BJ (cell line): ENCODE measurements around the gene NELL2. TPM values are rescaled to one million over a fixed set of nuclear protein-coding genes. Genes with fewer than 3 reads are reported as not detected.
"Not testable (repeated sequence)": the region's sequence is repeated elsewhere in the genome, so short reads cannot be mapped to it uniquely, and the experiment has no call there.

Source experiments
- CTCF ChIA-PET: fragments of 350-600 bp; formaldehyde crosslinking; extraction: SDS; loops from one replicate; lab custom pipeline; 2021; ENCODE audit warnings: antibody characterized with exemption, inconsistent platforms; lab: Yijun Ruan, JAX
- POLR2A ChIA-PET: fragments of 300-600 bp; sonication (Branson Sonifier 250); formaldehyde crosslinking; extraction: SDS; loops from one replicate; lab custom pipeline; 2021; ENCODE audit warnings: antibody characterized with exemption; lab: Charles Lee
- DNase-seq: peaks from one replicate; pipeline ENCODE4 v3.0.0-alpha.2; 2011; ENCODE audit warnings: low read depth
- H3K27me3 ChIP-seq: 2 replicates; pipeline ENCODE4 v1.6.0; 2011; ENCODE audit warnings: low read length; ENCODE audit not compliant: control insufficient read depth, insufficient read depth
- H3K36me3 ChIP-seq: 2 replicates; pipeline ENCODE4 v1.5.1; 2011; ENCODE audit warnings: low read length; ENCODE audit not compliant: control insufficient read depth, insufficient read depth
- H3K4me3 ChIP-seq: 2 replicates; pipeline ENCODE4 v1.5.1; 2011; ENCODE audit warnings: low read depth, mild to moderate bottlenecking, control low read depth, low read length
- polyA plus RNA-seq: library from polyadenylated mRNA; depleted of rRNA; stranded (reverse); fragments of >200 nt; gene quantifications from 2 replicates; pipeline ENCODE4 v1.2.3, GENCODE V29; 2011
- TF ChIP-seq, protein P1 (sequence below): IDR thresholded peaks from 2 replicates; pipeline ENCODE4 v1.5.1; 2011; ENCODE audit warnings: low read depth, mild to moderate bottlenecking, control low read depth, inconsistent platforms, low read length, moderate library complexity; ENCODE audit not compliant: insufficient read depth

Gene NELL2
- polyA plus RNA-seq, 1 experiment, result 0.23 TPM

DNA sequence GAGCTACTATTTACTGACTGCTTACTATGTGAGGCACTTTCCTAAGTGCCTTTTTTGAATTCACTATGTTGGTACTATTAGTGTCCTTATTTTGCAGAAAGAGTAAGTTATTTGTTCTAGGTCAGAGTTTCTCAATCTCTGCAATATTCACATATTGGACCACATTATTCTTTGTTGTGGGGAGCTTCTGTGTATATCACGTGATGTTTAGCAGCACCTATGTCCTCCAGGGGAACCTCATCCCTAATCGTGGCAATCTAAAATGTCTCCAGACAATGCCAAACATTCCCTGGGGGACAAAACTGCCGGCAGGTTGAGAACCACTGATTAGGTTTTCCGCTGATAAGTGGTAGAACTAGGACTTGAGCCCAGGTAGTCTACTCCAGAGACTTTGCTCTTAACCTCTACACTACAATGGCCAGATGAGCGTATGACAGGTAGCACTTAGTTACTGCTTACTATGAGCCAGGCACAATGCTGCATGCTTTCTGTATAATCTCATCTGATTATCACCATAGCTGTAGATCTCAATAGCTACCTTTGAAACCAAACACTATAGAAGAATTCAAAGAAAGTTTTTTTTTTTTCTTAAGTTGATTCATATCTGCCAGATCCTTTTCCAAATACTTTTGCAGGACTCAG lies 38.9 kb downstream of the NELL2 start:
- no peak overlapping the region for H3K4me3 ChIP-seq
- POLR2A ChIA-PET, result no interaction called here
- CTCF ChIA-PET, result interaction anchor here (0.6 kb wide), 1 partner anchor 823 kb away, joined by 3 read pairs; no protein-coding TSS in a partner anchor
- TF ChIP-seq, protein P1, sequence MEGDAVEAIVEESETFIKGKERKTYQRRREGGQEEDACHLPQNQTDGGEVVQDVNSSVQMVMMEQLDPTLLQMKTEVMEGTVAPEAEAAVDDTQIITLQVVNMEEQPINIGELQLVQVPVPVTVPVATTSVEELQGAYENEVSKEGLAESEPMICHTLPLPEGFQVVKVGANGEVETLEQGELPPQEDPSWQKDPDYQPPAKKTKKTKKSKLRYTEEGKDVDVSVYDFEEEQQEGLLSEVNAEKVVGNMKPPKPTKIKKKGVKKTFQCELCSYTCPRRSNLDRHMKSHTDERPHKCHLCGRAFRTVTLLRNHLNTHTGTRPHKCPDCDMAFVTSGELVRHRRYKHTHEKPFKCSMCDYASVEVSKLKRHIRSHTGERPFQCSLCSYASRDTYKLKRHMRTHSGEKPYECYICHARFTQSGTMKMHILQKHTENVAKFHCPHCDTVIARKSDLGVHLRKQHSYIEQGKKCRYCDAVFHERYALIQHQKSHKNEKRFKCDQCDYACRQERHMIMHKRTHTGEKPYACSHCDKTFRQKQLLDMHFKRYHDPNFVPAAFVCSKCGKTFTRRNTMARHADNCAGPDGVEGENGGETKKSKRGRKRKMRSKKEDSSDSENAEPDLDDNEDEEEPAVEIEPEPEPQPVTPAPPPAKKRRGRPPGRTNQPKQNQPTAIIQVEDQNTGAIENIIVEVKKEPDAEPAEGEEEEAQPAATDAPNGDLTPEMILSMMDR, result no peak
- no peak for DNase-seq
- no peaks in the 10 kb centered on the region for H3K36me3 ChIP-seq
- H3K27me3 ChIP-seq, result no peaks in the 10 kb centered on the region

DNA sequence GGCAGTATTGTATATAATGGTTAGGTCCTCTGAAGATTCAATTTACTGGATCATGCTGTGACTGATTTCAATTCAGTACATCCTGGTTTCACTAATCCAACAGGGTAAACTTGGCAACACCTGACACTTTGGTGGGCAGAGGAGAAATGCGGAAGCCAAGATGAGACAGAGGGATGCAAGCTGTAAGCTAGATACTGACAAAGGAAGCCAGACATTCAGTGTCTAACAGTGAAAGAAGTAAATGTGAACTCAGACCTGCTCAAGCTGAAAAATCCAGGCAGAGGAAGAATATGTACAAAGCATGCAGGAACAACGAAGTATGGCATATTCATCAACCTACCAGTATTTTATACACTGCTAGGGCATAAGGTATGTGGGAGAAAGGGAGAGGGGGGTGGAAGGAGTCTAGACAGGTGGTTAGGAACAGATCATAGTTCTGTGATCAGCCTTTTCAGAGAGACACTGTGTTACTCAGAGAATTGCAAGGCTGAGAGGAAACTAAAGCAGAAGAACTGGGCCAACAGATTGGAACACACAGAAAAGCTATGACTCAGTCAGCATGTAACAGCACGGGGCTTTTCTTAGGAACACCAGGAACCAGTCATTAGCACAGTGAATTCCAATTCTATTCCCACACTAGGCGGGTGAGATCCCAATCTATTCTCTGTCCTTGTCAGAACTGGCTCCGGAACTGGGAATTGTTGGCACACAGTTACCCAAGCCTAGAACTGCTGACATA lies 40.3 kb downstream of the NELL2 start:
- H3K4me3 ChIP-seq, result no peak overlapping the region
- ChIA-PET POLR2A (no interaction called here), CTCF (no interaction called here)
- H3K36me3 ChIP-seq, result no peaks in the 10 kb centered on the region
- DNase-seq, result no peak
- TF ChIP-seq, protein P1, result no peak
- H3K27me3 ChIP-seq, result no peaks in the 10 kb centered on the region

DNA sequence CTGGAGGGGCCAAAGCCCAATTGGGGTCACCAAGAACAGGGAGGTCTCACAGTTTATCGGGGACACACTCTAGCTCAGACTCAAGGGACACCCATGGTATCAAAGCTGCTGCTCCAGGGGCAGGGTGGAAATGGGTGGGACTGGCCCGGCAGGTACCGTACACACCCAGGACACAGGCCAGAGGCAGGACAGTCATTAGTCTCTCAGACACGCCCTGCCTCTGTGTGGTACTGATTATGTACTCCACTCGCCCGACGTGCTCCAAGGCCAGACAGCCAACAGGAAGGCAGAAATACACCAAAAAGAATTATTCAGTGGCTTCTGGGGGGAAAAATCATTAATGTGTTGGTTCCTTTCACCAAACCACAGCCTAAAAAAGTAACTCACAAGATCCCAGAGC lies 41.1 kb downstream of the NELL2 start:
- H3K27me3 ChIP-seq, H3K4me3 ChIP-seq, DNase-seq, CTCF ChIA-PET, H3K36me3 ChIP-seq, POLR2A ChIA-PET: not testable (repeated sequence)

DNA sequence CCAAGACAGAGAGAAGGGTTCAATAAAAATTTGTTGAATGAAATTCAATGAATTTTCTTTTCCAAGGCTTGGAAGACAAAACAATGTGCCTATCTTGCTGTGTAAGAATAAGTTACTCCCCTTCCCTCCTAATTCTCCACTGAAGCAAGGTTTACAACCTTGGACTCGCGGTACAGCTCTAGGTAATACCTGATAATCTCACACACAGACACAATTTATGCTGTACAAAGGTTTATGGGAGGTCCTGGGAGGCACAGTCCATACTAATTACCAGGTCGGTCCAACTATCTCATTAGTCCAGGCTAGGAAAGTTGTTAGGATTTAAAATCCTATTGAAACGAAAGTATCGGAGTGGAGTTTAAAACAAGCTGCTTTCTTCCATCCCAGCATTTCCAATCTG lies 42.6 kb downstream of the NELL2 start:
- Histone ChIP-seq H3K27me3 (no peaks in the 10 kb centered on the region), H3K36me3 (no peaks in the 10 kb centered on the region), H3K4me3 (no peak overlapping the region)
- POLR2A ChIA-PET, result no interaction called here
- CTCF ChIA-PET, result no interaction called here
- TF ChIP-seq, protein P1, result no peak
- DNase-seq, result no peak

DNA sequence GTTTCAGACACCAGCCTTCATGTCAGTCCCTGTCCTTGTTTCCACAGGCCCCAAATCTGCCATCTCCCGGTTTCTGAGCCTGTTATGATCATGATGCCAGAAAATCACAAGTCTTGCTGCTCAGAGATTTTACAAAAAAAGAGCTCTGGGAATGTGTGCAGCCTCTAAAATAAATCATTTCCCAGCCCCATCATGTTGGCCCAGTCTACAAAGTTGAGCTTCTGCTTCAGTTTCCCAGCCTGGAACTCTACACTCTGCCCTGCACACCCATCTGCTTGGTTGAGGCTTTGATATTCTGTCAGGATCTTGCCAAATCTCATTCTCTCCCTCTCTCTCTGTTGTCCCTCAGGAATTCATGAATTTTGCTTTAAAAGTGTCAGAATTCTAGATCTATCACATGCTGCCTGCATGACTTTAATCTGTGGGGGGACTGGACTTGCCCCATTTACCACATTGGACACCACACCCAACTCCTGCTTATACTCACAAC lies 45.5 kb downstream of the NELL2 start:
- TF ChIP-seq, protein P1, result no peak
- DNase-seq, result no peak
- CTCF ChIA-PET, result interaction anchor here (0.8 kb wide), 1 partner anchor 20 kb away, joined by 4 read pairs; no protein-coding TSS in a partner anchor
- Histone ChIP-seq H3K4me3 (no peak overlapping the region), H3K27me3 (no peaks in the 10 kb centered on the region), H3K36me3 (no peaks in the 10 kb centered on the region)
- POLR2A ChIA-PET, result no interaction called here
